ENCODE measurements around the gene GRK3. TPM values are rescaled to one million over a fixed set of nuclear protein-coding genes. Genes with fewer than 3 reads are reported as not detected.

The GRK3 gene
- total RNA-seq, 1 donor from 2014 or later = 6.3 TPM

DNA sequence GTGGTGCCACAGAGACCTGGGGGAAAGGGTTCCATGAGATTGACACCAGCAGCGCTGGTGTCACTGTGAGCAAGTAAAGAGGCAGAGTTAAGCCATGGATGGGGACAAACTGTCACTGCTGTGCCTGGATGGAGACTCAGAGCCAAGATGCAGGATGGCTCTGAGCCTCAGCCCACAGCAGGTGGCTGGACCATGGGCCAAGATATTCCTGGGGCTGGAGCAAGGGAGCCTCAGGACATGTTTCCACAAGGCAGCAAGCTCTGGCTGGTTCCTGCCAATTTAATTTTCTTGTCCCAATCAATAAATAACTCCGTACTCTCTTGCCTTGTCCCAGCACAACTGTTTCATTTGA, 200.5 kb downstream of the GRK3 start:
- Histone ChIP-seq H3K27me3 (ENCODE audit: control insufficient read depth in 3 of 3, insufficient read depth in 3 of 3, low read length in 3 of 3) (no peaks in the 10 kb centered on the region), H3K9me3 (ENCODE audit: control insufficient read depth in 3 of 3, low read length in 3 of 3) (no peaks in the 10 kb centered on the region), H3K9ac (ENCODE audit: low read depth in 1 of 3, low read length in 3 of 3) (no peak overlapping the region), H3K4me3 (ENCODE audit: low read length in 3 of 3) (no peak overlapping the region), H3K36me3 (ENCODE audit: control insufficient read depth in 3 of 3, insufficient read depth in 3 of 3, low read length in 3 of 3) (peaks cover 41 to 74% (median 65%) of the 10 kb centered on the region in 3 donors), H3K27ac (ENCODE audit: low read depth, low read length) (peak overlapping the region; percentile 37), H3K4me1 (ENCODE audit: control insufficient read depth in 3 of 3, insufficient read depth in 3 of 3, low read length in 3 of 3) (peaks cover 15 to 38% (median 33%) of the 10 kb centered on the region in 3 donors)

DNA sequence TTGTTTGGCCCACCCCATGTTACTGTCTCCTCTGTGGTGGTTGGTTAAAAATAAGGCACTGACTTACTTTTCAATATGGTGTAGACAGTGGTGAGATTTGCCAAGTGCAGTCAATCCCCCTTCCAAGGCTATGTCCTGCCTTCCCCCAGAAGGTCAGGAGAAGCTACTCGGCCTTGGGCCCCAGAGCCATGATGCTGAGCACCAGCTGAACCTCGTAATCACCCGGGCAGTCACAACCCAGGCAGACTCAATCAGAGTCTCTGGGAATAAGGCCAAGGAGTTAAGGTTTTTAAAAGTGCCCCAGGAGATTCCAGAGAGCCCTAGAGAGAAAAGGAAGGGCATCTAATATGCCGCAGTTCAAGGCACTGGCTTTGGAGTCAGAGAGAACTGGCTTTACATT, 201.3 kb downstream of the GRK3 start:
- H3K9ac ChIP-seq (ENCODE audit: low read depth in 1 of 3, low read length in 3 of 3) = no peak overlapping the region
- H3K27me3 ChIP-seq (ENCODE audit: control insufficient read depth in 3 of 3, insufficient read depth in 3 of 3, low read length in 3 of 3) = no peaks in the 10 kb centered on the region
- H3K4me1 ChIP-seq (ENCODE audit: control insufficient read depth in 3 of 3, insufficient read depth in 3 of 3, low read length in 3 of 3) = peaks cover 10 to 32% (median 26%) of the 10 kb centered on the region in 3 donors
- H3K27ac ChIP-seq (ENCODE audit: low read depth, low read length) = peak overlapping the region; percentile 20
- no peak overlapping the region for H3K4me3 ChIP-seq (ENCODE audit: low read length in 3 of 3)
- no peaks in the 10 kb centered on the region for H3K9me3 ChIP-seq (ENCODE audit: control insufficient read depth in 3 of 3, low read length in 3 of 3)
- peaks cover 48 to 80% (median 72%) of the 10 kb centered on the region in 3 donors for H3K36me3 ChIP-seq (ENCODE audit: control insufficient read depth in 3 of 3, insufficient read depth in 3 of 3, low read length in 3 of 3)

DNA sequence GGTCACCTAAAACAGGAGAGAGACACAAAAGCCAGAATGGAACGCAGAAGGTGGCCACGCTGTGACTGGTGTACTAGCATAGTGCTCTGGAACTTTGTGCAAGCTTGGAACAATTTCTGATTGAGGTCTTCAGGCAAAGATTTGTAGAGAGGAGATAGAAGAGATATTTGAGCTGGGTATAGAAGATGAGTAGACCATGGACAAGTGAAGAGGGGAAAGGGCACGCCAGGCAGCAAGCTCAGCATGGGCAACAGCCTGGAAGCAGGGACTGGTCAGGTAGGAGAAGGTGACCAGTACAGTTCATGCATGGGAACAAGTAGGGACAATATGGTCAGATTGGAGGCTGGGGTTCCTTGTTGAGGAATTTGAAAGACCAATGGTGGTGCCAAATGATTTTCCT, 201.9 kb downstream of the GRK3 start:
- Histone ChIP-seq H3K4me3 (ENCODE audit: low read length in 3 of 3) (no peak overlapping the region), H3K9ac (ENCODE audit: low read depth in 1 of 3, low read length in 3 of 3) (no peak overlapping the region), H3K4me1 (ENCODE audit: control insufficient read depth in 3 of 3, insufficient read depth in 3 of 3, low read length in 3 of 3) (peaks cover 7 to 28% (median 20%) of the 10 kb centered on the region in 3 donors), H3K27ac (ENCODE audit: low read depth, low read length) (no peak overlapping the region), H3K27me3 (ENCODE audit: control insufficient read depth in 3 of 3, insufficient read depth in 3 of 3, low read length in 3 of 3) (no peaks in the 10 kb centered on the region), H3K9me3 (ENCODE audit: control insufficient read depth in 3 of 3, low read length in 3 of 3) (no peaks in the 10 kb centered on the region), H3K36me3 (ENCODE audit: control insufficient read depth in 3 of 3, insufficient read depth in 3 of 3, low read length in 3 of 3) (peaks cover 49 to 78% (median 73%) of the 10 kb centered on the region in 3 donors)

DNA sequence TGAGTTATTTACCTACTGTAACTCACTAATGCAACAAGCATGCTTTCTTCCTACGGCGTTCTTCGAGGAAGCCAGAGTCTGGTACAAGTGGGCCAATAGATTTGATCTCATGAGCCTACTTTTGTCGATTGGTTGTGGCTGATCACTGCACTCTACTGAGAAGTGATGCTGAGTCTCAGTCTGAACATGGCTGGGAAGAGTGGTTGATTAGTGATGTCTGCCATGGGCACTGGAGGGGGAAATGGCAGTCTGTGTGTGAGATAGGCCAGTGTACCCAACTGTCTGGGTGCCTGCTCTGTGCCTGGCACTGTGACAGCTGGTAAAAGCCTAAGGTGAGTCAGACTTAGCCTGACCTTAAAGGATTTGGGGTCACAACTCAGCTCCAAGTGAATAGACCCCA, 205.9 kb downstream of the GRK3 start:
- Histone ChIP-seq H3K36me3 (ENCODE audit: control insufficient read depth in 3 of 3, insufficient read depth in 3 of 3, low read length in 3 of 3) (peaks cover 57 to 82% (median 76%) of the 10 kb centered on the region in 3 donors), H3K4me1 (ENCODE audit: control insufficient read depth in 3 of 3, insufficient read depth in 3 of 3, low read length in 3 of 3) (peaks cover 2 to 4% (median 4%) of the 10 kb centered on the region in 3 donors), H3K9ac (ENCODE audit: low read depth in 1 of 3, low read length in 3 of 3) (no peak overlapping the region), H3K27me3 (ENCODE audit: control insufficient read depth in 3 of 3, insufficient read depth in 3 of 3, low read length in 3 of 3) (no peaks in the 10 kb centered on the region), H3K4me3 (ENCODE audit: low read length in 3 of 3) (no peak overlapping the region), H3K9me3 (ENCODE audit: control insufficient read depth in 3 of 3, low read length in 3 of 3) (no peaks in the 10 kb centered on the region), H3K27ac (ENCODE audit: low read depth, low read length) (no peak overlapping the region)

DNA sequence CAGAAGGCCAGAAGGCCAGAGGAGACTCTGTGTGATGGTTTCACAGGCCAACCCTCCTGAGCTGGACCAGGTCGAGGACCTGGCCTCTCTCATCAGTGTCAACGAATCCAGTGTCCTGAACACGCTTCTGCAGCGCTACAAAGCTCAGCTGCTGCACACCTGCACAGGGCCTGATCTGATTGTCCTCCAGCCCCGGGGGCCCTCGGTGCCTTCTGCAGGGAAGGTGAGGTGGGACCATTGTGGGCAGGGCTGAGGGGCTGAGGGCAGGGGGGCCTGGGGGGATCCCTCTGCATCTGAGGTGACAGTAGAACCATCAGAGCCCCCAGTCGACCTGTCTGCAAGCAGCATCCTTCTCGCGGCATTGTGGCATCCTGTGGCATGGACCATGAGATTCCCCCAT, 207.8 kb downstream of the GRK3 start:
- Histone ChIP-seq H3K4me1 (ENCODE audit: control insufficient read depth in 3 of 3, insufficient read depth in 3 of 3, low read length in 3 of 3) (peaks cover 0 to under 1% (median 0%) of the 10 kb centered on the region in 3 donors), H3K27me3 (ENCODE audit: control insufficient read depth in 3 of 3, insufficient read depth in 3 of 3, low read length in 3 of 3) (no peaks in the 10 kb centered on the region), H3K9me3 (ENCODE audit: control insufficient read depth in 3 of 3, low read length in 3 of 3) (no peaks in the 10 kb centered on the region), H3K4me3 (ENCODE audit: low read length in 3 of 3) (no peak overlapping the region), H3K9ac (ENCODE audit: low read depth in 1 of 3, low read length in 3 of 3) (no peak overlapping the region), H3K27ac (ENCODE audit: low read depth, low read length) (no peak overlapping the region), H3K36me3 (ENCODE audit: control insufficient read depth in 3 of 3, insufficient read depth in 3 of 3, low read length in 3 of 3) (peaks cover 59 to 72% (median 71%) of the 10 kb centered on the region in 3 donors)

DNA sequence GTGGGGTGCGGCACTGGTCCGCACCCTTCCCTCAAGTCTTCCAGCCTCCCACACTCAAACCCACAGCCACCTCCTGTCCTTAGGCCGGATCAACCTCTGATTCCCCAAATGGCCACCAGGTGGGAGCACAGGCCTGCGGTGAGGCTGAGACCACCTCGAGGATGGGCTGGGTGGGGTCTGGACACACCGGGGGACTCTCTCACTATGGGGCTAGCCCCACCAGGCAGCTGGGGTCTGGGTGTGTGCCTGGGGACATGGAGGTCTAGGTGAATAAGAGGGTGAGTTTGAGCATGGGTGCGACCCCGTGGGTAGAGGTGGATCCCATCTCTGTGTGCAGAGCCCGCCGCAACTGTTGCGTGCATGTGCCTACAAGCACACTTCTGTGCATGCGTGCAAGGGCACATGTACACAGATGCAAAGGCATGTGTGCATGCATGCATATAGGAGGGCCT, 210.1 kb downstream of the GRK3 start:
- H3K27ac ChIP-seq (ENCODE audit: low read depth, low read length) = no peak overlapping the region
- no peaks in the 10 kb centered on the region for H3K27me3 ChIP-seq (ENCODE audit: control insufficient read depth in 3 of 3, insufficient read depth in 3 of 3, low read length in 3 of 3)
- no peaks in the 10 kb centered on the region for H3K9me3 ChIP-seq (ENCODE audit: control insufficient read depth in 3 of 3, low read length in 3 of 3)
- no peak overlapping the region for H3K4me3 ChIP-seq (ENCODE audit: low read length in 3 of 3)
- H3K4me1 ChIP-seq (ENCODE audit: control insufficient read depth in 3 of 3, insufficient read depth in 3 of 3, low read length in 3 of 3) = peaks cover 6 to 8% (median 8%) of the 10 kb centered on the region in 3 donors
- H3K36me3 ChIP-seq (ENCODE audit: control insufficient read depth in 3 of 3, insufficient read depth in 3 of 3, low read length in 3 of 3) = peaks cover 51 to 66% (median 61%) of the 10 kb centered on the region in 3 donors
- H3K9ac ChIP-seq (ENCODE audit: low read depth in 1 of 3, low read length in 3 of 3) = no peak overlapping the region

DNA sequence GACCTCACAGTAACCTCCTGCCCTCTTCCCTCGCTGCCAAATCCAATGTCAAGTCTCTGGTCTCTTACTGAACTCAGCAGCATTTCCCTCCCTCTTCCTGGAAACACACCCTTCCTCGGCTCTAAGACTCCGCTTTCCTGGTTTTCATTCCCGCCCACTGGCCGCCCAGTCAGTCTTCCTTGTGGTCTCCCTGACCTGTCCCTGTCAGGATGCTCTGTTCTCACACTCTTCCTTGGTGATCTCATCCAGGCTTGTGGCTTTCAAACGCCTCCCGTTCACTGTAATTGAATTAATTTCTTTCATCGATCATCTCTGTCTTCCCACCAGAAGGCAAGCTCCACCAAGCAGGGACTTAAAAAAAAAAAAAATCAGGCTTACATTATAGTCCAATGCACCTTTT, 211.1 kb downstream of the GRK3 start:
- no peak overlapping the region for H3K4me3 ChIP-seq (ENCODE audit: low read length in 3 of 3)
- H3K4me1 ChIP-seq (ENCODE audit: control insufficient read depth in 3 of 3, insufficient read depth in 3 of 3, low read length in 3 of 3) = peaks cover 6 to 8% (median 8%) of the 10 kb centered on the region in 3 donors
- no peaks in the 10 kb centered on the region for H3K27me3 ChIP-seq (ENCODE audit: control insufficient read depth in 3 of 3, insufficient read depth in 3 of 3, low read length in 3 of 3)
- H3K9ac ChIP-seq (ENCODE audit: low read depth in 1 of 3, low read length in 3 of 3) = no peak overlapping the region
- no peaks in the 10 kb centered on the region for H3K9me3 ChIP-seq (ENCODE audit: control insufficient read depth in 3 of 3, low read length in 3 of 3)
- H3K36me3 ChIP-seq (ENCODE audit: control insufficient read depth in 3 of 3, insufficient read depth in 3 of 3, low read length in 3 of 3) = peaks cover 48 to 63% (median 58%) of the 10 kb centered on the region in 3 donors
- H3K27ac ChIP-seq (ENCODE audit: low read depth, low read length) = no peak overlapping the region

DNA sequence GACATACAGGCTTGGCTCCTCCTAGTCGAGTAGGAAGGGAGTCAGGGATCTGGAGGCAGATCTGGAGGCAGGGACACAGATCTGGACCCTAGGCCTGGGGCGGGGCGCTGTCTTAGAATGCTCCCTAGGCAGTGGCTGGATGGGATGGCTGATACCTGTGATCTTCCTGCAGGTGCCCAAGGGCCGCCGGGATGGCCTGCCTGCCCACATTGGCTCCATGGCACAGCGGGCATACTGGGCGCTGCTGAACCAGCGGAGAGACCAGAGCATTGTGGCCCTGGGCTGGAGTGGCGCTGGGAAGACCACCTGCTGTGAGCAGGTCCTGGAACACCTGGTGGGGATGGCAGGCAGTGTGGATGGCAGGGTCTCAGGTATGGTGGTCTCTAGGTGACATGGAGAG, 212.9 kb downstream of the GRK3 start:
- no peak overlapping the region for H3K4me3 ChIP-seq (ENCODE audit: low read length in 3 of 3)
- H3K4me1 ChIP-seq (ENCODE audit: control insufficient read depth in 3 of 3, insufficient read depth in 3 of 3, low read length in 3 of 3) = peaks cover 6 to 8% (median 8%) of the 10 kb centered on the region in 3 donors
- H3K9me3 ChIP-seq (ENCODE audit: control insufficient read depth in 3 of 3, low read length in 3 of 3) = no peaks in the 10 kb centered on the region
- H3K36me3 ChIP-seq (ENCODE audit: control insufficient read depth in 3 of 3, insufficient read depth in 3 of 3, low read length in 3 of 3) = peaks cover 48 to 61% (median 58%) of the 10 kb centered on the region in 3 donors
- no peak overlapping the region for H3K27ac ChIP-seq (ENCODE audit: low read depth, low read length)
- no peaks in the 10 kb centered on the region for H3K27me3 ChIP-seq (ENCODE audit: control insufficient read depth in 3 of 3, insufficient read depth in 3 of 3, low read length in 3 of 3)
- no peak overlapping the region for H3K9ac ChIP-seq (ENCODE audit: low read depth in 1 of 3, low read length in 3 of 3)

DNA sequence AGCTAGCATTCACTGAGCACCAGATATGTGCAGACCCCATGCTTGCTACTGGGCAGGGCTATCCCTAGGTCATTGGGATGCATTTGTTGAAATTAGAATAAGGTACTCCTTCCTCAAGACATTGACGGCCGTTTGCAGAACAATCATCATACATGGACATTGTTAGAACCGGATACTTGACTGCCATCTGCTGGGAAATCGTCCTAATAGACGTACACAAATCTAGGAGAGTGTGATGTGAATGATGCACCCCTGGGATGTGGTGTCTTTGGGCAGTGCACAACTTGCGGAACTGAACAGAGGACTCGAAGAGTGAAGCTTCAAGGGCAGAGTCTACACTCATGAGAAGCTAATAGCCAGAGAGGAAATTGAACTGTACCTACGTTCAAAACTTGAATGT, 213.4 kb downstream of the GRK3 start:
- no peaks in the 10 kb centered on the region for H3K27me3 ChIP-seq (ENCODE audit: control insufficient read depth in 3 of 3, insufficient read depth in 3 of 3, low read length in 3 of 3)
- H3K9me3 ChIP-seq (ENCODE audit: control insufficient read depth in 3 of 3, low read length in 3 of 3) = no peaks in the 10 kb centered on the region
- H3K4me1 ChIP-seq (ENCODE audit: control insufficient read depth in 3 of 3, insufficient read depth in 3 of 3, low read length in 3 of 3) = peaks cover 6 to 8% (median 8%) of the 10 kb centered on the region in 3 donors
- H3K4me3 ChIP-seq (ENCODE audit: low read length in 3 of 3) = no peak overlapping the region
- peaks cover 48 to 62% (median 60%) of the 10 kb centered on the region in 3 donors for H3K36me3 ChIP-seq (ENCODE audit: control insufficient read depth in 3 of 3, insufficient read depth in 3 of 3, low read length in 3 of 3)
- H3K9ac ChIP-seq (ENCODE audit: low read depth in 1 of 3, low read length in 3 of 3) = no peak overlapping the region
- no peak overlapping the region for H3K27ac ChIP-seq (ENCODE audit: low read depth, low read length)
